SIG-M5 treated with dmso at 0.1 percent for 504 hours (cell line): ENCODE measurements around the gene LETM1.

Experiments used
- DNase-seq: peaks from one replicate; lab custom pipeline; 2025; ENCODE audit not compliant: unreplicated experiment; lab: John Stamatoyannopoulos, UW

The LETM1 gene

GRCh38 chr4:1856071-1856942 lies at the start of gene LETM1:
Gene LETM1 (minus strand): TSS chr4:1856156. CDS start chr4:1855950, 206 bp downstream.
- peak; percentile 85 for DNase-seq

GRCh38 chr4:1904042-1904441 lies 48.1 kb upstream of the LETM1 start:
- DNase-seq: no peak

DNA sequence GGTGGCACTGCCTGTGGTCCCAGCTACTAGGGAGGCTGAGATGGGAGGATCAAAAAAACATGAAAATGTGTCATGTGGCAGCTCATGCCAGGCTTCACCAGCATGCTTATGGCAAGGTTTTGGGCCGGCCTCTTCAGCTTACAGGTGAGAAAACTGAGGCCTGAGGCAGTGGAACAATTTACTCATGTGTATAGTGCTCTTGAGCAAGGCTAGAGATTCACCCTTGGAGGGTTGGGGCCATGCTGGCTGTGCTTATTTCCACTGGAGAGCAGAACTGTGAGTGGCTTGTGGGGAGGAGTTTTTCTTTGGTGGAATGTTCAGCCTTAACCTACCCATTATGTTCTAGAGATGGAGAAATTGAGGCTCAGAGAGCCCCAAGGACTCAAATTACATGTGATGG lies 47.1 kb upstream of the LETM1 start:
- no peak for DNase-seq

- no peak for DNase-seq
Measured at GRCh38 chr4:1902243-1902642, 46.3 kb upstream of the LETM1 start.

GRCh38 chr4:1901127-1901526 lies 45.2 kb upstream of the LETM1 start:
- no peak for DNase-seq

GRCh38 chr4:1900624-1901023 lies 44.7 kb upstream of the LETM1 start:
- DNase-seq: no peak

- no peak for DNase-seq
Measured at GRCh38 chr4:1900087-1900433, 44.1 kb upstream of the LETM1 start.

DNA sequence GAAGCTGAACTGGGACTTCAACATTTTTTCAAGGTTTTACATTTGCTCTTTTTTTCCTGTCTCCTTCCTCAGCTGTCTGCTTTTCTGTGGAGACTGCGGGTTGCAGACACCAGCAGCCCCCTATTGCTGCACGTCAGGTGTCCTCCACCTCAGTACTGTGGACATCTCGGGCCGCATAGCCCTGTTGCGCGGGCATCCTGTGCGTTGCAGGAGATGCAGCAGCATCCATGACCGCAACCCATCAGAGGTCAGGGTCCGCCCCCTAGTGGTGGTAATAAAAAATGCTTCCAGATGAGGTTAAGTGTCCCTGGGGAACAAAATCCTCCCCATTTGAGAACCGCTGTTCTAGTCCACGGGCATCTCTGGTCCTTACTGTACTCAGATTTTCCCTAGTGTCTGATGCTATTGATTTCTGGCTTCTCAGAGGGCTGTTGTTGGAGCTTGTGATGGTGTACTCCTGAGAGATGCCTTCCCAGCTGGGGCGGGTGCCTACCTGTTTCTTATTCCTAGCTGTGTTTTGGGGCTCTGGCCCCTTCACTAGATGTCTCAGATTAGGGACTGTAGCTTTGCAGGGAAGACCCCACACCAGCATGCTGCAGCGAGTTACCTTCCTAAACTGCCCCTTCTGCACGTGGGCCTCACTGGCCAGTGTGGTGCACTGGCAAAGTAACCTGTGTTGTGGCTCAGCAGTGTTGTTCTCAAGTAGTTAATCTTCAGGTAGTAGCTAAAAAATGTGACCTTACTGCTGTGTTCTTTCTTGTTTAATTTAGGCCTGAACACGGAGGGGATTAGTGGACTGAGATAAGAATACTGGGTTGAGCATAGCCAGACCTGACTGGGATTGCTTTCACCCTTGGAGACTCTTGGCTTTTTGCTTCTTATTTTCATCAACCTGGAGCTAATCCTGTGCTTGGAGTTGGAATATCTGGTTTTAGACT lies 43.5 kb upstream of the LETM1 start:
- peak; percentile 40 for DNase-seq

- no peak for DNase-seq
Measured at GRCh38 chr4:1898681-1899080, 42.7 kb upstream of the LETM1 start.

DNA sequence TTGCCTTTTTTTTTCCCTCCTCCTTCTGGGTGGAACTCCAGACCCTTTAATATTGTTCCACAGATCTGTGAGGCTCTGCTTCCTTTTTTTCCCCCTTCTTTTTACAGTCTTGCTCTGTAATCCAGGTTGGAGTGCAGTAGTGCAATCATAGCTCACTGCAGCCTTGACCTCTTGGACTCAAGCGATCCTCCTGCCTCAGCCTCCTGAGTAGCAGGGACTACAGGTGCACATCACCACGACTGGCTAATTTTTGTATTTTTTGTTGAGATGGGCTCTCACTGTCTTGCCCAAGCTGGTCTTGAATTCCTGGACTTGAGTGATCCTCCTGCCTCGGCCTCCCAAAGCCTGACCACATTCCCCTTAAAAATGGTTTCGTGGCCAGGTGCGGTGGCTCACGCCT lies 42.1 kb upstream of the LETM1 start:
- no peak for DNase-seq

- DNase-seq: no peak
Measured at GRCh38 chr4:1896658-1896991, 40.7 kb upstream of the LETM1 start.

DNA sequence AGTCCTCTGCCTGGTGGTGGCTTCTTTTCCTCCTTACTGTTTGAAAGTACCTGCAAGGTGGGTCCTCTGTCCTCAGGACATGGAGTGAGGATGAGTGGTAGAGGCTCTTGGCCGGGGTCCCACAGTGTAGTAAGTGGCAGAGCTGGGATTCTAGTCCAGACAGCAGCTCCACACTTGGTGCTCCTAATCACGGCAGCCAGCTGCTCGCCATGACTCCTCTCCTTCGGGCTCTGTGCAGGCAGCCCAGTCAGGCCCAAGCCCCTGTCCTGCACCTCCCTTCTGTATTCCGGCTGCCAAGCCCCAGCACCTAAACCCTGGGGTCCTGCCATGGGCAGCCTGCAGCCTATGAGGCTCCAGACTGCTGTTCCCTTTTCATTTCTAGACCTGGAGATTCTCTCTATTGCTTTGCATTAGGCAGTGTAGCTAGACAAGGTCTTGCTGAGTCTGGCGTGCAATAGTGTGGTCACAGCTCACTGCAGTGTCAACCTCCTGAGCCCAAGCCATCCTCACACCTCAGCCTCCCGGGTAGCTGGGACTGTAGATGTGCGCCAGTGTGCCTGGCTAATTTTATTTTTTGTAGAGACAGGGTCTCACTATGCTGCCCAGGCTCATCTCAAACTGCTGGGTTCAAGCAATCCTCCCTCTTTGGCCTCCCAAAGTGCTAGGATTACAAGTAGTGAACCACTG lies 40.2 kb upstream of the LETM1 start:
- DNase-seq: no peak

DNA sequence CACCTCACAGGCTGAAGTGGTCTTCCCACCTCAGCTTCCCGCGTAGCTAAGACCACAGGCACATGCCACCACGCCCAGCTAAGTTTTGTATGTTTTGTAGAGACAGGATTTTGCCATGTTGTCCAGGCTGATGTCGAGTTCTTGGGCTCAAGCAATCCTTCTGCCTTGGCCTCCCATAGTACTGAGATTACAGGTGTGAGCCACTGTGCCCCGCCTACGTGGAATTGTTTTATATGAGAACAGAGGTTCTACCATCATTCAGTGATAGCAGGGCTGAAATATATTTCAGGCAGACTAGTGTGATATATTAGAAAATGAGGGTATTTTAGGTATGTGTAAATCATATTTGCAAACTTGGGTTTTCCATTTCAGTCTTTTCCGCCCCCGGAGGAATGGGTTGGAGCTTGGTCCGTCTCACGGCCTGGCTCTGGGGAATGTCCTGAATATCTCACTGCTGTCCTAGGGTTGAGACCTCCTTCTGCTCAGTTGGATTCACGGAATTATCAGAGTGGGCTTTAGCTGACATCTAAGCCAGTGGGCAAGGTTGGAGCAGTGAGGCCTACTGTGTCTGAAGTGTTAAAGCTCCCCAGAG lies 35.1 kb upstream of the LETM1 start:
- DNase-seq: no peak

GRCh38 chr4:1887052-1887451 lies 31.1 kb upstream of the LETM1 start:
- DNase-seq: peak; percentile 41

- DNase-seq: no peak
Measured at GRCh38 chr4:1885414-1885813, 29.5 kb upstream of the LETM1 start.

DNA sequence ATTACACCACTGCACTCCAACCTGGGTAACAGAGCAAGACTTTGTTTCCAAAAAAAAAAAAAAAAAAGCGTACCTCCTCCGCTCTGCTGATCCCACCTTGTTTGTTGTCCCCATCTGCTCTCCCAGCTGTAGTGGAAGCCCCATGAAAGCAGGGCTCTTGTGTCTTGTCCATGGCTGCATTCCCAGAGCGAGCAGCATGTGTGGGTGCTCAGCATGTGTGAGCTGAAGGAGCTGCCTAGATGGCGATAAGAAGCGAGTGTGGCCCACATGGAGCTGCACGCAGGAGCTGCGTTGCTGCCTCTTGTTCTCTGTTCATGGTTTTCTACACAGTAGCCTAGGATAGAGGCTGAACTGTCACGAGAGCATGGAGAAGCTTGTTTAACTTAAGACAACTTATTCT lies 27.6 kb upstream of the LETM1 start:
- DNase-seq: no peak

- DNase-seq: no peak
Measured at GRCh38 chr4:1882850-1883271, 26.9 kb upstream of the LETM1 start.

DNA sequence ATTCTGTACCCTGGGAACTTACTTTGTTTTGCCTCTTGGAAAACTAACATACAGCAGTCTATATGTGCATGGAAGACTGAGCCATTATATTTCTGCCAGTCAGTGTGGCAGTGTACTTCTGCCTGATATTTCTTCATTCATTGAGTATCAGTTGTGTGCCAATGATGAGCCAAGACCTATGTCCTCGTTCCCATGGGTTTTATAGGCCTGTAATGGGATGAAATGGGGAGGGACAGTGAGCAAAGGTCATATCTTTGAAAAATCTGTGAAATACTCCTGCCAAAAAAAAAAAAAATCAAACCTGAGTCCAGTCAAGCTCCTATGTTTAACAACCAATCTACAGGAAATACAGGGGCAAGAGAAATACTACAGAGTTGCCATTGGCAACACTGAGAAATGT lies 24.4 kb upstream of the LETM1 start:
- no peak for DNase-seq

DNA sequence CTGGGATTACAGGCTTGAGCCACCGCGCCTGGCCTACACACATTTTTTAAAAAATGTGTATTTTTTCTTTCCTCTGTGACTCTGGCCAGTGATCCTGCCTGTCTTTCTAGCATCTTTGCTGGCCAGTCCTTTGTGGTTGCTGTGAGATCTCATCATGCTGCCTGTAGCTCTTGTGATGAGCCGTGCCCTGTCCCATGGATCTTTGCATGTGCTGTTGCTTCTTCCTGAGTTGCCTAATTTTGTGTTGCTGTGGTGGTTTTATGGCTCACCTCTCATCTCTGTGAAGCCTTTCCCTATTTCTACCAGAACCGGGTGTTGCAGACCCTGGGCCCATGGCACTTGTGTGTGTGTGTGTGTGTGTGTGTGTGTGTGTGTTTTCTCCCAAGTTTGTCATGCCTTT lies 23.5 kb upstream of the LETM1 start:
- peak; percentile 45 for DNase-seq

- no peak for DNase-seq
Measured at GRCh38 chr4:1874201-1874600, 18.2 kb upstream of the LETM1 start.

DNA sequence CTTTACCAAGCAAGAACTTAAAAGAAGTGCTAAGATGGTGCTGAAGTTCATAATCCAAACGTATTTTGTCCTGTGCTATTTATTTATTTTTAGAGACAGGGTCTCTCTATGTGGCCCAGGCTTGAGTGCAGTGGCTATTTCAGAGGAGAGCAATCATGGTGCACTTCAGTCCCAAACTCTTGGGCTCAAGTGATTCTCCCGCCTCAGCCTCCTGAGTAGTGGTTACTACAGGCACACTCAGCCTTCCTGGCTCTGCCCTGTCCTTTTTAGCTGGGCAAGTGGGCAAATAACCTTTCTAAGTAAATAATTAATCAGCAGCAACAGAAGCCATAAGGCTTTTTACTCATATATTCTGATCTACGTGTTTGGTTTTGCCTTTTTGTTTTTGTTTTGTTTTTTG lies 17.8 kb upstream of the LETM1 start:
- DNase-seq: no peak
